Stimulated activated naive B cell treated with anti-CD40 and anti-IgM and Interleukin-4, amounts not matched to agents 10 μg/mL and 1 μg/mL and 100 μg/mL, for 72 hours (primary cell): Measurements from ENCODE around the gene TLX2.

Experiments
- ATAC-seq, 2 donors: fragments of 150-1000 bp; cut with Tn5 transposase; replicated peaks; 2 replicates each; pipeline ENCODE4 v1.10.0; 2021; ENCODE audit warnings: moderate library complexity in 1 of 2
- DNase-seq: peaks from one replicate; pipeline ENCODE4 v3.0.0; 2021
- H3K27ac Mint-ChIP-seq: one replicate; pipeline ENCODE4 v1.8.0; 2022; ENCODE audit warnings: mild to moderate bottlenecking, mixed read lengths
- H3K27me3 Mint-ChIP-seq, 2 donors: one replicate each; pipeline ENCODE4 v1.8.0; 2022; ENCODE audit warnings: mixed read lengths in 2 of 2
- H3K36me3 Mint-ChIP-seq, 2 donors: one replicate each; pipeline ENCODE4 v1.8.0; 2022; ENCODE audit warnings: mixed read lengths in 2 of 2, mild to moderate bottlenecking in 1 of 2
- H3K4me1 Mint-ChIP-seq, 2 donors: one replicate each; pipeline ENCODE4 v1.8.0; 2022; ENCODE audit warnings: mixed read lengths in 2 of 2, mild to moderate bottlenecking in 1 of 2
- H3K4me3 Mint-ChIP-seq, 2 donors: one replicate each; pipeline ENCODE4 v1.8.0; 2022; ENCODE audit warnings: mild to moderate bottlenecking in 2 of 2, mixed read lengths in 2 of 2, moderate library complexity in 1 of 2
- H3K9me3 Mint-ChIP-seq, 2 donors: one replicate each; pipeline ENCODE4 v1.8.0; 2022; ENCODE audit warnings: mixed read lengths in 2 of 2, mild to moderate bottlenecking in 1 of 2

TLX2 gene

DNA sequence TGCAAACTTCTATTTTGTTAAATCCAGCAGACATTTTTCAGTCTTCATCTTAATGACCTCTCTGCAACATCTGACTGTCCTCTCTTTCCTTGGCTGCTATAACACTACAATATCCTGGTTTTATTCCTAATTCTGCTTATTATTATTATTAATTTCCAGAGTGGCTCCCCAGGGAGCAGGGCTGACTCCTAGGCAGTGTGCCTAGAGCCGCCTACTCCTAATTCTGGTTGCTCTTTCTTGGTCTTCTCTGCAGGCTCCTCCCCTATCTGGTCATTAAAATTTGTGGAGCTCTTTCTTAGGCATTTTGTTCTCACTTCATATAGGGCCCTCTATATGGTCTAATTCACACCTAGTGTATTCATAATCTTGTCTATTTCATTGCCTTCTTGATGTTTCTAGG is 28.7 kb downstream of the TLX2 start:
- Mint-ChIP-seq H3K27ac (no peak overlapping the region), H3K27me3 (peaks cover 11 to 18% of the 10 kb centered on the region in 2 donors), H3K4me1 (peaks cover 24 to 35% of the 10 kb centered on the region in 2 donors), H3K4me3 (no peak overlapping the region), H3K36me3 (peaks cover 2 to 11% of the 10 kb centered on the region in 2 donors), H3K9me3 (no peaks in the 10 kb centered on the region)
- DNase-seq, result no peak
- ATAC-seq, result no peak

DNA sequence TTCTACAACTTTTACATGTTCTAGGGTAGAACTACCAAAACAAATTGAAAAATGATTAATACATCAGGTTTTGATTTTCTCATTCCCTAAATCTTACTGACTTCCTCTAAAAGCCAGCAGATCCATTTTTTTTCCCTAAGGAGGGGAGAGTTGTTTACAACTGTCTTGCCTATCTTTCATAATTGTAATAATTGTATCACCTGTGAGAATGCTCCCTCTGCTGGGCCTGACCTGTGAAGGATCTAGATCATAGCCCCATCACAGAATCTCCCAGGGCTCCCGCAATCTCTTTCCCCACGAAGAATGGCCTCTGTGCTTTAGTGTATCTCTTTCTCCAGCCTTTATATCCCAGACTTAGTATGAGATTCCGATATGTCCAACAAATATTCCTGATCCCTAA is 30.4 kb downstream of the TLX2 start:
- DNase-seq (no peak), ATAC-seq (no peak)
- no peak overlapping the region for H3K4me3 Mint-ChIP-seq
- H3K4me1 Mint-ChIP-seq, result peaks cover 11 to 29% of the 10 kb centered on the region in 2 donors
- H3K27me3 Mint-ChIP-seq, result peaks cover 18 to 27% of the 10 kb centered on the region in 2 donors
- no peak overlapping the region for H3K27ac Mint-ChIP-seq
- no peaks in the 10 kb centered on the region for H3K9me3 Mint-ChIP-seq
- peaks cover 4 to 11% of the 10 kb centered on the region in 2 donors for H3K36me3 Mint-ChIP-seq

DNA sequence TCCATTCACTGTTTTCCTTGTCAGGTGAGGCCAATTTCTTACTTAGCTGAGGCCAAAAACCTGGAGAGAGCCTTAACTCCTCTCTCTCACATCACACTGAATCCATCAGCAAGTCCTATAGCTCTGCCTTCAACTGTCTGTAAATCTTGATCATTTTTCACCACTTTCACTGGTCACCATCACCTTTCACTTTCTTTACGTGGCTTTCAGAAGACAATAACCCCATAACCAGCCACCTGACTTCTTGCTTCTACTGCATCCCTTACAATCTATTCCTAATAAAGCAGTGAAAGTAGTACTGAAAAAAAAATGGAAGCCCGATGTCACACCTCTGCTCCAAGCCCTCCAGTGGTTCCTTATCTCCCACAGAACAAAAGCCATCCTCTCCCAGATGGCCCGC is 31.8 kb downstream of the TLX2 start:
- no peak for DNase-seq
- H3K27ac Mint-ChIP-seq, result no peak overlapping the region
- no peak for ATAC-seq
- no peaks in the 10 kb centered on the region for H3K9me3 Mint-ChIP-seq
- H3K27me3 Mint-ChIP-seq, result peaks cover 24 to 41% of the 10 kb centered on the region in 2 donors
- no peak overlapping the region for H3K4me3 Mint-ChIP-seq
- H3K36me3 Mint-ChIP-seq, result peaks cover 4 to 17% of the 10 kb centered on the region in 2 donors
- peaks cover 15 to 30% of the 10 kb centered on the region in 2 donors for H3K4me1 Mint-ChIP-seq

DNA sequence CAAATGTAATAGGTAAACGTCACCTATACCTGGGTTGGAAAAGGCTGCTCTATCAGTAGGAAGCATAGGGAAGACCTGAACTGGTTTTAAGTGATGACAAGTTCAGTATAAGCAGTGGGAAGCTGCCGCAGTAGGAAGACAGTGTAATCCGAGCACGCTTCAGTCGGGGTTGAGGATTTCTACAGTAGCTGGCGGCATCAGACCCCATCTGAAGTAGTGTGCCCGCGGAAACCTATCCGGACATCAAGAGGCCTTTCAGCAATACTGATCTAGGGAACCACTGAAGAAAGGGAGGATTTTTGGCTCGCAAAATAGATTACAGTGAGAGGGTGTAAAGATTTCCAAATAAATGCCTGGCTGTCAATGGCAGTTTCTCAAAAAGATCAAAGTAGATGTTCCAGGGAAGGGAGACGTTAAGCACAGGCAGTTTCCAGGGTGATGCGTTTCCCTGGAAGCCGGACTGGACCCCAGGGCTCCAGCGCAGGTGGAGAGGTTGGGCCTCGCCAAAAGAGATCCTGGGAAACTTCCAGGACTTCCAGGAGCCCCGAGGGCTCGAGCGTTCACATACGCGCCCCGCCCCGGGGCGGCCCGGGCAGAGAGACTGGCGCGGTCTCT is 34.1 kb downstream of the TLX2 start:
- no peaks in the 10 kb centered on the region for H3K9me3 Mint-ChIP-seq

DNA sequence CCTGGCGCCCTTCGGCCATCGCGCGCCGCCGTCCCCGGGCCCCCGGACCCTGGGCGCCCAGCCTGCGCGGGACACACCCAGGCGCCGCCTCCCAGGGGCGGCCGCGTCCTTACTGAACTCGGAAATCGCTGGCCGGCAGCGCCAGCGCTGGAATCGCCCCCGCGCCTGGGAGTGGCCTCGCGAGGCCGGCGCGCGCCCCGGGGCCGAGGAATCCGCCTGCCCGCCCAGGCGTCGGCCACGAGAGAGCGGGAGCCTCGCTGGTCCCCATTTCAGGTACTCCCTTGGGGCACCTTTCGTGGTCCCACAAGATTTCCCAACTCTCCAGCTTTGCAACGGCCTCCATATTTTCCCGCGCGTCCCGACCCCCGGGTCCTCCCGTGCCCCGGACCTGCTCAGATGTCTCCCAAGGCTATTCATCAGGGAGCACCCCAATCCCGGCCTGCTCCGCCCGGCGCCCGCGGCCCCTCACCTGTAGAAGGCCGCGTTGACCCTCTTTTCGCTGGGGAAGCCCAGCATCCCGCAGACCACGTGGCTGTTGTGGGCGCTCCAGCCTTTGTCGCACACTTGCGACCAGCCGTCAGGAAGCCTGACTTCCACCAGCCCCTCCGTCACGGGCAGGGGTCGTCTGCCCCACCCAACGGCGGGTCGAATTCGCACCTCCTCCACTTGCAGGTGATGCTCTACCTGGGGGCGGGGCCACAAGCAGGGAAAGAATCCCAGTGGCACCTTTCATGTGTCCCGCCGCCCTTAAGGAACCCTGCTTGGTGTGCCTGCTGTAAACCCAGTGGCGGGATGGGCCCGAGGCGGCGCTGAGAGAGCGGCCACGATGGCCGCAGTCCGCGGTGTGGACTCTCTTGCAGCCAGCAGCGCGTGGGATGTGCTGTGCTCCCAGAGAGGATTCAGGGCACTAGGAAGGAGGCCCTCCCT is 34.9 kb downstream of the TLX2 start:
- ATAC-seq (peak; percentile 65 to 68), DNase-seq (no peak)
- Mint-ChIP-seq H3K4me1 (peaks cover 24 to 41% of the 10 kb centered on the region in 2 donors), H3K9me3 (no peaks in the 10 kb centered on the region), H3K4me3 (peak overlapping the region; percentile 81 to 86), H3K36me3 (peaks cover 2 to 17% of the 10 kb centered on the region in 2 donors), H3K27me3 (peaks cover 24 to 48% of the 10 kb centered on the region in 2 donors), H3K27ac (peak overlapping the region; percentile 81)

More for the DNA sequence above, 34.1 kb downstream of the TLX2 start:
- DNase-seq (no peak), ATAC-seq (no peak)
- peak overlapping the region; percentile 73 for H3K27ac Mint-ChIP-seq
- peak overlapping the region; percentile 78 to 86 for H3K4me3 Mint-ChIP-seq
- H3K36me3 Mint-ChIP-seq, result peaks cover 2 to 17% of the 10 kb centered on the region in 2 donors
- peaks cover 24 to 48% of the 10 kb centered on the region in 2 donors for H3K27me3 Mint-ChIP-seq
- peaks cover 22 to 36% of the 10 kb centered on the region in 2 donors for H3K4me1 Mint-ChIP-seq

DNA sequence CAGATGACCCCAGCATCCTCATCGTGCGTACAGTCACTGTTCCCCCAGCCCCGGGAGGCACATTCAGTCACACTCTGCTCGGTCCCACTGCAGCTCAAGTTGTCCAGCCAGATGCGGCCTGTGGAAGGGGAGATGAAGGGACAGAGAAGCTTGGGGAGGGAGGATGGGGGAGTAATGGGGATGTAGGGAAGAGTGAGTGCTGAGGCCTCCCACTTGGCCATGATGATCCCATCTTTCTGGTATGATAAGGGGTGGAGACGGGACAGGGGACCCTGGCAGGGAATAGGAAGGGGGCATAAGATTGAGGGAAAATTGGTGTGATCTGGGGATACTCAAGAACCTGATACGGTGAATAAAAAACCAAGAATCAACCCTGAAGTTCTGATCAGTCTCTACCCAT is 36.0 kb downstream of the TLX2 start:
- ATAC-seq (no peak), DNase-seq (no peak)
- Mint-ChIP-seq H3K4me3 (peak overlapping the region; percentile 81 to 86), H3K27me3 (peaks cover 24 to 48% of the 10 kb centered on the region in 2 donors), H3K9me3 (no peaks in the 10 kb centered on the region), H3K36me3 (peaks cover 6 to 24% of the 10 kb centered on the region in 2 donors), H3K4me1 (peaks cover 23 to 44% of the 10 kb centered on the region in 2 donors), H3K27ac (no peak overlapping the region)

DNA sequence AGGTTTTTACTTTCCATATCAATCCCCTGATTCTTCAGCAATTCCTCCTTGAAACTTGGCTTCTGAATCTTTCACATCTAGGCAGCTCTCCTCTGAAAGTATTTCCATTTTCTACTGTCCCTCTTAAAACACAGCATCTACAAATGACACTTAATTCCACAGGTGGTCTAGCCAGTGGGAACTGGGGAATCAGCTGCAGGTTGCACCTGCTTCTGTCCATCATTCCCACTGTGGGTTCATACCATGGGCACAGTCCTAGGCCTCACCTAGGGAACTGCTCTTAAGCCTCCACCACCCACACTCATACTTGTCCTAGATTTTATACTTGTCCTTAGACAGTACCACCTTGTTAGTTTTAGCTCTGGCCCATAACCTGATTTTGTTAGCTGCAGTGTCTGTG is 37.3 kb downstream of the TLX2 start:
- H3K4me3 Mint-ChIP-seq, result peak overlapping the region; percentile 9 to 10
- H3K27ac Mint-ChIP-seq, result no peak overlapping the region
- H3K27me3 Mint-ChIP-seq, result peaks cover 19 to 37% of the 10 kb centered on the region in 2 donors
- ATAC-seq (no peak), DNase-seq (no peak)
- H3K4me1 Mint-ChIP-seq, result peaks cover 22 to 50% of the 10 kb centered on the region in 2 donors
- H3K9me3 Mint-ChIP-seq, result no peaks in the 10 kb centered on the region
- H3K36me3 Mint-ChIP-seq, result peaks cover 10 to 34% of the 10 kb centered on the region in 2 donors

DNA sequence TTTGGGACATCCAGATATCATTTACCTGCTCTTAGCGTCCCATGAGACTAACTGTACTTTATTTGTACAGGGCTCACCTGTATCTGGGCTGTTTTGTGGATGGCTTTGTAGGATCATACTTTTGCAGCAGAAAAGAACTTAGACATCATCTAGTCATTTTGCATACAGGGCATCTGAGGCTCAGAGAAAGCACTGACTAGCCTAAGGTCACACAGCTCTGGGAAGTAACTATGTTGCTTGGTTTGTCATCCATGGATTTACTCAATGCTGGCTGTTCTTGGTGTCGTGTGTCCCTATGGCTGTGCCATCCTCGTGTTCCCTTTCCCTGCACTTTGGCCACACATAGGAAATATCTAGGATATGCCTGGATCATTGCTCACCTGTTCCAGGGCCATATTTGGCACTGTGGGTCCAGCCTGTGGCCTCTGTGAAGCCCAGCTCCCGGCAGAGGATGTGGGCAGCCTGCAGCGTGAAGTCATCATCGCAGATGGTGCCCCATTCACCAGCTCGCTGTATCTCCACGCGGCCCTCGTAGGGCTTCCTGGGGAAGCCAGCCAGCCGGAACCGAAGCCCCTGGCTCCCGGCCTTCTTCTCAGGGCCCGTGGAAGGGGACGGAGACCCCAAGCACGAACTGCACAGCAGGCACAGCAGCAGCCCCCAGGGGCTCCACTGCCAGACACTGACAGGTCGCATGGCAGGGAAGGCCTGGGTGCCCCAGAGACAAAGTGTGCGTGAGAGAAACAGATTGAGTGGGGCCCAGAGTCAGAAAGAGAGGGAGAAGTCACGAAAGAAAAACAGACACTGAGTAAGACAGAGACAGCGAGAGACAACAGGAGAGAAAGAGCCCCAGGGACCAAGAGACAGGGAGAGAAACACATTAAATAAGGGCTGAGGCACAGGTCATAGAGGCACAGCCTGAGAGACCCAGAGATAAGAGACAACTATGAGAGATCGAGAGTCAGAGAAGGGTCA is 38.0 kb downstream of the TLX2 start:
- H3K27ac Mint-ChIP-seq, result peak overlapping the region; percentile 38
- peak overlapping the region; percentile 51 to 64 for H3K4me3 Mint-ChIP-seq
- peaks cover 17 to 39% of the 10 kb centered on the region in 2 donors for H3K36me3 Mint-ChIP-seq
- peaks cover 22 to 56% of the 10 kb centered on the region in 2 donors for H3K4me1 Mint-ChIP-seq
- no peak for DNase-seq
- peak in 1 of 2 donors; percentile 6 for ATAC-seq
- no peaks in the 10 kb centered on the region for H3K9me3 Mint-ChIP-seq
- H3K27me3 Mint-ChIP-seq, result peaks cover 16 to 33% of the 10 kb centered on the region in 2 donors

DNA sequence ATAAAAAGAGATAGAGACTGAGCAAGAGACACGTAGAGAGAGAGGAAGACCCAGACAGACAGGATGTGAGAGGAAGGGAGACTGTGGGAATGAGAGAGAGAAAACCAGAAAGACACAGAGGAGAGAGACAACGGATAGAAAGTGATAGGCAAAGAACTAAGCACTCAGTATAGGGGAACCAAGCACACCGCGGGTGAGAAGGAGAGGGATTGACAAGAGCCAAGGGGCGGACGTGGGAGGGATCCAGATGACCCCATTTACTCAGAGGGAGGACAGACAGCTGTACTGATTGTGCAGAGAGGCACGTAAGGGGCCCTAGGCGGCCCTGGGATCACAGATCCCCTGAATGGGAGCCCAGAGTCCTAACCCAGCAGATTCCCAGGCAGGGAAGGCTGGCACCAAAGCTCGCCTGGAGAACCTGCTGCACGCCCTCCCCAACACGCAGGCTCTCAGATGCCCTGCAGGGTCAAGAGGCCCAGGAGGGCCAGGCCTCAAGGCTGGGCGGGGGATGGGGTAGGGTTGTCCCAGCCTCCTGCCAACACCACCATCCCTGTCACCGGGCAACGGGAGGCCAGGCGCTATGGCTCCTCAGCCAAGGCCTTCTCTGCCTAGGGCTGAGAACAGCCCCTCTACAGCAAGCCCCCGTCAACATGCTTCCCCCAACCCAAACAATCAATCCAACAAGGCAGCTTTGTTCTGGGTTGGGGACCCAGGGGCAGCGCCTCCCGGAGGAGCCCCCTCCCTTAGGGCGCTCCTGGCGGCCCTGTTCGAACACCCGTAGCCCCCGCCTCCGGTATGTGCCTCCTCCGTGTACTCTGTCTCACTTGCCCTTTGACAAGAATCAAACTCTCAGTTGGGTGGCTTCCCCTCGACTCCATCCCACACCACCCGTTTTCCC is 38.9 kb downstream of the TLX2 start:
- H3K4me3 Mint-ChIP-seq, result peak overlapping the region; percentile 94

DNA sequence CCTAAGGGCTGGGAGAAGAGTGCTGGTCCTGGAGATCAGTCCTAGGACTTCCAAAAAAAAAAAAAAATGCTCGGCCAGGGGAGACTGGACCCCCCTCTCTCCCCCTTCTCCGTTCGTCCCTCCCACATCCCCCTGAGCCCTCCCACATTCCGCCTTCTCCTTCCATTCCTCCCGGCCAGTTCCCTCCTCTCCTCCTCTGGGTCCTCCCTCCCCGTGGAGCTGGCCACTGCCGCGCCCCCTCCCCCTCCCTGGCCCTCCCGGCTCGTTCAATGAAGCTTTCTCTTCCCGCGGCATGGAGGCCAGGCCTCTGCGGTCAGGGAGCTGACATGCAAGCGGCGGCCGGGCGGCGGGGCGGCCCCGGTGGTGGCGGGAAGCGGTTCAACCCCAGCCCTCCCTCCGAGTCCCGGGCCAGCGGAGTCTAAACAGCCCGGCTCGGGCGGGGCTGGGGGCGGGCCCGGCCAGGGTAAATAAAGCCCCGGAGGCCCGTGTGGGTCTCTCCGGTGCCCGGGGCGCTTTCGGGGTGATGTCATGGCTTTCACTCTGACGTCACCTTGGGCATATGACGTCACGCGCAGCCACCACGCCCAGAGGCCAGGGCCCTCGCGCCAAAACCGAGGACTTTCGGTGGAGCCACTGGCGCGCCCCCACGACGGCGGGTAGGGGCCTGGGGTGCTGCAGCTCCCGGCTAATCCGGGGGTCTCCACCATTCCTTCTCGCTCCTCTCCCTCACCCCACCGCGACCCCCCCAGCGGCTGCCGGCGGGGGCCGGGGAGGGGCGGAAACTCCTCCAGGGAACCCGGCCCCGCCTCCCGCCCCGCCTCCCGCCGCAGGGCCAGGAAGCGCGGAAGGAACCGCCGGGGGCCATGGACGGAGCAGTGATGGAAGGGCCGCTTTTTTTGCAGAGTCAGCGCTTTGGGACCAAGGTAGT is 39.9 kb downstream of the TLX2 start, which contains the start of the genes DOK1 and LOXL3:
DOK1 (plus strand) TSS at position 829 of the 928 bp plus-strand sequence; CDS start at position 864, 35 bp downstream.
LOXL3 (minus strand) TSS at position 51 of the 928 bp plus-strand sequence. CDS start 1,308 bp downstream, outside the sequence.
- peak; percentile 77 for DNase-seq
- Mint-ChIP-seq H3K4me3 (peak within 1 kb of the TSS; percentile 94), H3K36me3 (peaks cover 22 to 44% of the 10 kb centered on the region in 2 donors), H3K4me1 (peaks cover 22 to 51% of the 10 kb centered on the region in 2 donors), H3K27me3 (peaks cover 9 to 24% of the 10 kb centered on the region in 2 donors), H3K9me3 (no peaks in the 10 kb centered on the region), H3K27ac (peak within 1 kb of the TSS; percentile 92)
- ATAC-seq, result peak; percentile 76 to 84

More for the DNA sequence above, 38.9 kb downstream of the TLX2 start:
- Mint-ChIP-seq H3K4me1 (peaks cover 22 to 55% of the 10 kb centered on the region in 2 donors), H3K27me3 (peaks cover 12 to 28% of the 10 kb centered on the region in 2 donors), H3K27ac (peak overlapping the region; percentile 89), H3K36me3 (peaks cover 19 to 42% of the 10 kb centered on the region in 2 donors), H3K9me3 (no peaks in the 10 kb centered on the region)
- ATAC-seq, result no peak
- no peak for DNase-seq

DNA sequence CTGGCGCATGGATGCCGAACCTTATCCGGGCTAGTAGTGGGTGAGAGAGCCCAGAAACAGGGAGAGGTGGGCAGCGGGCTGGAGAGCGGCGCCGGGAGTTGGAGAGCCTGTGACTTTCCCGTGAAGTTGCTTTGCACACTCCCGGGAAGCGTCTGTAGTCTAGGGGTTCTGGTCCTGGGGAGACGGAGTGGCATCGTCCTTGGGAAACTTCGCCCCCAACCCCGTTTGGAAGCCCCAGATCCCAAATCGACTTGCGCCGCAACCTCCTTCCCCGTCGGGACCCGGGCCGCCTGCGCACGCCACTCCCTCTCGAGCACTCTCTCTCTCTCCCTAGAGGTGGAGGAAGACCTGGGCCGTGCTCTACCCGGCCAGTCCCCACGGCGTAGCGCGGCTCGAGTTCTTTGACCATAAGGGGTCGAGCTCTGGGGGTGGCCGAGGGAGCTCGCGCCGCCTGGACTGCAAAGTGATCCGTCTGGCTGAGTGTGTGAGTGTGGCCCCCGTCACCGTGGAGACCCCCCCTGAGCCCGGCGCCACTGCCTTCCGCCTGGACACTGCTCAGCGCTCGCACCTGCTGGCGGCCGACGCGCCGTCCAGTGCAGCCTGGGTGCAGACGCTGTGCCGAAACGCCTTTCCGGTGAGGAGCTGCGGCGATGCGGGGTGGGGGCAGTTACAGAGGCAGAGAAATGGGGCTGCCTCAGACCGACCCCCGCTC is 40.7 kb downstream of the TLX2 start:
- peak overlapping the region; percentile 94 for H3K4me3 Mint-ChIP-seq
- ATAC-seq (peak; percentile 75), DNase-seq (peak; percentile 34)
- H3K27me3 Mint-ChIP-seq, result peaks cover 4 to 17% of the 10 kb centered on the region in 2 donors
- peaks cover 20 to 40% of the 10 kb centered on the region in 2 donors for H3K36me3 Mint-ChIP-seq
- H3K9me3 Mint-ChIP-seq, result no peaks in the 10 kb centered on the region
- peaks cover 18 to 45% of the 10 kb centered on the region in 2 donors for H3K4me1 Mint-ChIP-seq
- H3K27ac Mint-ChIP-seq, result peak overlapping the region; percentile 92
